Panc1 (cell line): Measurements from ENCODE around the gene KRTAP5-7. TPM values are rescaled to one million over a fixed set of nuclear protein-coding genes. Genes with fewer than 3 reads are reported as not detected.
"Not testable (repeated sequence)": the region's sequence is repeated elsewhere in the genome, so short reads cannot be mapped to it uniquely, and the experiment has no call there.

ENCODE experiments used
- ATAC-seq: fragments of 200-7000 bp; cut with Tn5 transposase; 2 replicates; pipeline ENCODE4 v1.9.1; 2020; ENCODE audit warnings: mild to moderate bottlenecking, moderate library complexity
- BruUV-seq: library from RNA; stranded (reverse); fragments of 400-500 nt; replicated peaks from 2 replicates; lab custom pipeline; 2021; lab: Mats Ljungman, UMichigan
- CTCF ChIA-PET: fragments of 300-600 bp; sonication (Branson Sonifier 250); formaldehyde crosslinking; loops from one replicate; lab custom pipeline; 2022; ENCODE audit warnings: antibody characterized with exemption; lab: Charles Lee
- POLR2A ChIA-PET: fragments of 300-600 bp; sonication (Branson Sonifier 250); formaldehyde crosslinking; loops from one replicate; lab custom pipeline; 2022; ENCODE audit warnings: antibody characterized with exemption; lab: Charles Lee
- DNase-seq: peaks from one replicate; pipeline ENCODE4 v3.0.0-alpha.2; 2010; ENCODE audit warnings: low read depth, low spot score
- H3K27ac ChIP-seq: 2 replicates; pipeline ENCODE4 v1.5.1; 2011; ENCODE audit warnings: mild to moderate bottlenecking, low read length, inconsistent platforms
- H3K27me3 ChIP-seq: fragments of 200-500 bp; sonication (Bioruptor generic); 2 replicates; pipeline ENCODE4 v1.6.0; 2014; ENCODE audit warnings: low read length, inconsistent platforms; ENCODE audit not compliant: control insufficient read depth, insufficient read depth
- H3K36me3 ChIP-seq: fragments of 200-500 bp; sonication (Bioruptor generic); 2 replicates; pipeline ENCODE4 v1.5.1; 2014; ENCODE audit warnings: inconsistent platforms, mild to moderate bottlenecking, low read length, moderate library complexity; ENCODE audit not compliant: control insufficient read depth, insufficient read depth
- H3K4me1 ChIP-seq: 2 replicates; pipeline ENCODE4 v1.5.1; 2011; ENCODE audit warnings: inconsistent platforms, mild to moderate bottlenecking, low read length, moderate library complexity; ENCODE audit not compliant: control insufficient read depth, insufficient read depth
- H3K4me3 ChIP-seq, 2 experiments: 2 replicates each; pipeline ENCODE4 v1.5.1; 2011 to 2012; ENCODE audit warnings: low read depth in 2 of 2, low read length in 2 of 2, mild to moderate bottlenecking in 2 of 2, inconsistent platforms in 1 of 2, moderate library complexity in 1 of 2
- H3K9me3 ChIP-seq: fragments of 200-500 bp; sonication (Bioruptor generic); 2 replicates; pipeline ENCODE4 v1.5.1; 2014; ENCODE audit warnings: low read depth, mild to moderate bottlenecking, inconsistent platforms, low read length, moderate library complexity; ENCODE audit not compliant: control insufficient read depth, insufficient read depth
- CTCF ChIP-seq: fragments of 450-650 bp; IDR thresholded peaks from 2 replicates; pipeline ENCODE4 v1.5.1; 2017; ENCODE audit warnings: mild to moderate bottlenecking
- POLR2AphosphoS5 ChIP-seq: IDR thresholded peaks from 2 replicates; pipeline ENCODE4 v1.6.1; 2012; ENCODE audit warnings: mild to moderate bottlenecking, low read depth, low read length, moderate library complexity
- REST ChIP-seq, 2 experiments: IDR thresholded peaks; 2 replicates each; pipeline ENCODE4 v1.6.1; 2011 to 2012; ENCODE audit warnings: low read depth in 2 of 2, control low read depth in 1 of 2, low read length in 1 of 2, mild to moderate bottlenecking in 1 of 2, moderate library complexity in 1 of 2; ENCODE audit not compliant: insufficient read depth in 1 of 2
- SIN3A ChIP-seq: IDR thresholded peaks from 2 replicates; pipeline ENCODE4 v1.6.1; 2012; ENCODE audit warnings: low read depth, mild to moderate bottlenecking, low read length, moderate library complexity, borderline replicate concordance; ENCODE audit not compliant: insufficient read depth
- TCF7L2 ChIP-seq: IDR thresholded peaks from 2 replicates; pipeline ENCODE4 v1.6.1; 2011; ENCODE audit warnings: mild to moderate bottlenecking, low read depth, low read length, inconsistent platforms
- in situ Hi-C: cut with HindIII; loops from 2 replicates; pipeline ENCODE4 v1.10.0; 2016; ENCODE audit warnings: low sequenced_read_pairs, low pct_unique_long_range_greater_than_20kb
- intact Hi-C: fragments of 100-400 bp; cut with micrococcal nuclease; formaldehyde crosslinking; loops from one replicate; pipeline ENCODE4 v1.10.0; 2022; ENCODE audit not compliant: unreplicated experiment
- total RNA-seq: library from RNA; stranded (reverse); gene quantifications from one replicate; pipeline ENCODE4 v1.2.1, GENCODE V29; 2021; ENCODE audit not compliant: unreplicated experiment

Gene KRTAP5-7
- total RNA-seq, 1 experiment from 2014 or later = not detected

- TF ChIP-seq POLR2AphosphoS5 (no peak), CTCF (no peak), SIN3A (no peak), REST (IDR thresholded peaks at IDR 0.05; ENCODE audit: insufficient read depth in 1 of 2, low read depth in 2 of 2, low read length in 1 of 2) (no peak), TCF7L2 (no peak)
- ATAC-seq (no peak), DNase-seq (no peak)
- Histone ChIP-seq H3K27ac (no peak overlapping the region), H3K36me3 (no peaks in the 10 kb centered on the region), H3K4me3 (no peak overlapping the region), H3K9me3 (no peaks in the 10 kb centered on the region), H3K27me3 (no peaks in the 10 kb centered on the region), H3K4me1 (no peaks in the 10 kb centered on the region)
- in situ Hi-C loops = no loop called here
- CTCF ChIA-PET = no interaction called here
- POLR2A ChIA-PET = interaction anchor here (0.7 kb wide), 1 partner anchor 749 kb away, joined by 3 read pairs; no protein-coding TSS in a partner anchor
- intact Hi-C loops = no loop called here
- no TSS peak for BruUV-seq
Measured at GRCh38 chr11:71532036-71532610, 5.1 kb downstream of the KRTAP5-7 start.

DNA sequence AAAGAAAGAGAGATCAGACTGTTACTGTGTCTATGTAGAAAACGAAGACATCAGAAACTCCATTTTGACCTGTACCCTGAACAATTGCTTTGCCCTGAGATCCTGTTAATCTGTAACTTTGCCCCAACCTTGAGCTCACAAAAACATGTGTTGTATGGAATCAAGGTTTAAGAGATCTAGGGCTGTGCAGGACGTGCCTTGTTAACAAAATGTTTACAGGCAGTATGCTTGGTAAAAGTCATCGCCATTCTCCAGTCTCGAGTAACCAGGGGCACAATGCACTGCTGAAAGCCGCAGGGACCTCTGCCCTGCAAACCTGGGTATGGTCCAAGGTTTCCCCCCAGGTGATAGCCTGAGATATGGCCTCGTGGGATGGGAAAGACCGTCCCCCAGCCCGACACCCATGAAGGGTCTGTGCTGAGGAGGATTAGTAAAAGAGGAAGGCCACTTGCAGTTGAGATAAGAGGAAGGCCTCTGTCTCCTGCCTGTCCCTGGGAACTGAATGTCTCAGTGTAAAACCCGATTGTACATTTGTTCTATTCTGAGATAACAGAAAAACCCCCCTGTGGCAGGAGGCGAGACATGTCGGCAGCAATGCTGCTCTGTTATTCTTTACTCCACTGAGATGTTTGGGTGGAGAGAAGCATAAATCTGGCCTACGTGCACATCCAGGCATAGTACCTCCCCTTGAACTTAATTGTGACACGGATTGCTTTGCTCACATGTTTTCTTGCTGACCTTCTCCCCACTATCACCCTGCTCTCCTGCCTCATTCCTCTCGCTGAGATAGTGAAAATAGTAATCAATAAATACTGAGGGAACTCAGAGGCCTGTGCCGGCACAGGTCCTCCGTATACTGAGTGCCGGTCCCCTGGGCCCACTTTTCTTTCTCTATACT lies 7.9 kb downstream of the KRTAP5-7 start:
- ATAC-seq, POLR2A ChIA-PET, H3K36me3 ChIP-seq, in situ Hi-C loops, intact Hi-C loops, CTCF ChIA-PET, H3K27me3 ChIP-seq, H3K4me3 ChIP-seq, H3K27ac ChIP-seq, BruUV-seq, H3K4me1 ChIP-seq, DNase-seq, H3K9me3 ChIP-seq: not testable (repeated sequence)

DNA sequence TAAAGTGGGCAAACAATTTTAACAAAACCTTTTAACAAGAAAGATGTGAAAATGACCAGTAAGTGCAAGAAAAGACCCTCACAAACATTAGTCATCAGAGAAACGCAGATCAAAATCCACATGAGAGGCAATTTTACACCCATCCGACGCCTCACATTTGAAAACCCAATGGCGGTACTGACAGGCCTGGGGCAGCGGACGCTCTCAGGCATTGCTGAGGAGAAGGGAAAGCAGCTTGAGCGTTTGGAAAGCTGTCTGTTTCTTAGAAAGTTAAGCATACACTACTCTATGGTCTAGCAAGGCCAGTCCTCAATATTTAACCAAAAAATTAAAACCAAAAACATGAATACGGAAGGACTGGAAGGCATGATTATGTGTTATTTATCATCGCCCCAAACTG lies 8.8 kb downstream of the KRTAP5-7 start:
- no peak for TF ChIP-seq SIN3A
- TF ChIP-seq CTCF = no peak
- no peak for TF ChIP-seq POLR2AphosphoS5
- TF ChIP-seq REST (IDR thresholded peaks at IDR 0.05; ENCODE audit: insufficient read depth in 1 of 2, low read depth in 2 of 2, low read length in 1 of 2) = no peak
- TF ChIP-seq TCF7L2 = no peak
- Histone ChIP-seq H3K4me1 (no peaks in the 10 kb centered on the region), H3K4me3 (no peak overlapping the region), H3K27ac (no peak overlapping the region), H3K36me3 (no peaks in the 10 kb centered on the region), H3K27me3 (no peaks in the 10 kb centered on the region), H3K9me3 (no peaks in the 10 kb centered on the region)
- intact Hi-C loops = no loop called here
- ATAC-seq (no peak), DNase-seq (no peak)
- in situ Hi-C loops = no loop called here
- no TSS peak for BruUV-seq
- CTCF ChIA-PET = no interaction called here
- POLR2A ChIA-PET = no interaction called here
